Measurements from ENCODE around the gene PKD1L1. TPM values are rescaled to one million over a fixed set of nuclear protein-coding genes. Genes with fewer than 3 reads are reported as not detected.

PKD1L1 gene
- total RNA-seq, 4 donors from 2014 or later, result 0.07 to 1.7 (median 0.98) TPM

DNA sequence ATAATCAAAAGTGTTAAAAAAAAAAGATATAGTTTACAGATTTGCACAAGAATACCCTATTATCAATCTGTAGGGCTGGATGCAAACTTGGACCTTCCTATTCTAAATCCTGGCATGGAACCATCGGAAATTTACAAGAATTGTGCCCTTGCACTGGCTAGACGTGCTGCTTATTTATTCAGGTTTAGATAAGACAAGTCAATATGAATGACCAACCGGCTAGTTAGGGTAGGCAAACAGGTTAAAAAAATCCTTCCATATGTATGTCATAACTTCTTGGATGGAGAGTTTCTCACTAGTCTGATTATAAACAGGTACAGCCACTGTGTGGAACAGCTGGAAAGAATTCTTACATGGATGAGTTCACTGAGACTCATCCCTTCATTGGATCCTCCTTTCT is 41.4 kb downstream of the PKD1L1 start:
- in situ Hi-C loops (cut with MboI; ENCODE audit: low sequenced_read_pairs in 4 of 4), result no loop called here
- no peak overlapping the region for H3K27ac ChIP-seq
- ATAC-seq (no peak), DNase-seq (no peak)
- TF ChIP-seq POLR2A (IDR thresholded peaks at IDR 0.05), result no peak
- TF ChIP-seq, protein P1, sequence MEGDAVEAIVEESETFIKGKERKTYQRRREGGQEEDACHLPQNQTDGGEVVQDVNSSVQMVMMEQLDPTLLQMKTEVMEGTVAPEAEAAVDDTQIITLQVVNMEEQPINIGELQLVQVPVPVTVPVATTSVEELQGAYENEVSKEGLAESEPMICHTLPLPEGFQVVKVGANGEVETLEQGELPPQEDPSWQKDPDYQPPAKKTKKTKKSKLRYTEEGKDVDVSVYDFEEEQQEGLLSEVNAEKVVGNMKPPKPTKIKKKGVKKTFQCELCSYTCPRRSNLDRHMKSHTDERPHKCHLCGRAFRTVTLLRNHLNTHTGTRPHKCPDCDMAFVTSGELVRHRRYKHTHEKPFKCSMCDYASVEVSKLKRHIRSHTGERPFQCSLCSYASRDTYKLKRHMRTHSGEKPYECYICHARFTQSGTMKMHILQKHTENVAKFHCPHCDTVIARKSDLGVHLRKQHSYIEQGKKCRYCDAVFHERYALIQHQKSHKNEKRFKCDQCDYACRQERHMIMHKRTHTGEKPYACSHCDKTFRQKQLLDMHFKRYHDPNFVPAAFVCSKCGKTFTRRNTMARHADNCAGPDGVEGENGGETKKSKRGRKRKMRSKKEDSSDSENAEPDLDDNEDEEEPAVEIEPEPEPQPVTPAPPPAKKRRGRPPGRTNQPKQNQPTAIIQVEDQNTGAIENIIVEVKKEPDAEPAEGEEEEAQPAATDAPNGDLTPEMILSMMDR (IDR thresholded peaks at IDR 0.05 in 4 of 5, conservative IDR thresholded peaks at IDR 0.05 in 1 of 5), result no peak
- H3K9me3 ChIP-seq, result no peaks in the 10 kb centered on the region
- no peaks in the 10 kb centered on the region for H3K36me3 ChIP-seq
- intact Hi-C loops (cut with DNase I; ENCODE audit: low total_unique reads), result no loop called here
- H3K4me3 ChIP-seq, result no peak overlapping the region
- no peaks in the 10 kb centered on the region for H3K27me3 ChIP-seq
- no peaks in the 10 kb centered on the region for H3K4me1 ChIP-seq

DNA sequence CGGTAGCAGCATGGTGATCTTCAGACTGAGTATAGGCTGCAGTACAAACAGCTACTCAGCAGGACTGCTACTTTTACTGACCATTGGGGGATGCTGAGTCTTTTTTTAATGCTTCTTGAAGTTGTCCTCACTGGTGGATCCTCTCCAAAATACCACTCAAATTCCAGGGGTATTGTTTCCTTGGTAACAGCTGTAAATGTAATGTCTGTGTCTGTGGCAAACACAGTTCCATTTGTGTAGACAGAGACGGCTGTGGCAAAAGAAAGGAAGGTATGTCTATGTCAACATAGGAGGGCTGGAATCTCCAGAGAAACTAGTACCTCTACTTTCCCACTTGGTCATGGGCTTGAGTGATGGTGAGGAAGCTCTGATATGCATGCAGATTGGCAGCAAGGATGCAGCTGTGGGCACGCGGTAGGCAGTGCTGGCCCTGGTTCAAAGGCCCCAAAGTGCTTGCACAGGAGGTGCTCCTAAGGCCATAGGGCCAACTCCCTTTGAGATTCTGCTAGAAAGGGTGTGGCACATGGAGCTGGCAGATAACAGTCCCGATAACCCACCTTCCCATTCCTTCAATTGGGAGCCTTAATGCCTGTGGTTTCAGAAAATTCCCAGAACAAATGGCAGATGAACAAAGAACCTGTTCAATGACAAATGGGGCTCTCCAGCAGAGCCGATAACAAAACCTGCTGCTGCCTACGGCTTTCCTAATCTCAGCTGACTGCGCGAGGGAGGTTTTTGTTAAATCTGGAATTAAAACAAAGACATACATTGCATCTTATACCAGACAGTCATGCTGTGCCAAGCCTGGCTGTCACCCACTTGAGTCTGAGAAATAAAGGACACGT is 43.0 kb downstream of the PKD1L1 start:
- ATAC-seq, result no peak
- H3K9me3 ChIP-seq, result no peaks in the 10 kb centered on the region
- H3K4me1 ChIP-seq, result no peaks in the 10 kb centered on the region
- no peak overlapping the region for H3K4me3 ChIP-seq
- intact Hi-C loops (cut with DNase I; ENCODE audit: low total_unique reads) (no loop called here), in situ Hi-C loops (cut with MboI; ENCODE audit: low sequenced_read_pairs in 4 of 4) (no loop called here)
- TF ChIP-seq, protein P1 (IDR thresholded peaks at IDR 0.05 in 4 of 5, conservative IDR thresholded peaks at IDR 0.05 in 1 of 5), result no peak
- TF ChIP-seq POLR2A (IDR thresholded peaks at IDR 0.05), result no peak
- no peaks in the 10 kb centered on the region for H3K36me3 ChIP-seq
- H3K27ac ChIP-seq, result no peak overlapping the region
- H3K27me3 ChIP-seq, result no peaks in the 10 kb centered on the region
- no peak for DNase-seq

DNA sequence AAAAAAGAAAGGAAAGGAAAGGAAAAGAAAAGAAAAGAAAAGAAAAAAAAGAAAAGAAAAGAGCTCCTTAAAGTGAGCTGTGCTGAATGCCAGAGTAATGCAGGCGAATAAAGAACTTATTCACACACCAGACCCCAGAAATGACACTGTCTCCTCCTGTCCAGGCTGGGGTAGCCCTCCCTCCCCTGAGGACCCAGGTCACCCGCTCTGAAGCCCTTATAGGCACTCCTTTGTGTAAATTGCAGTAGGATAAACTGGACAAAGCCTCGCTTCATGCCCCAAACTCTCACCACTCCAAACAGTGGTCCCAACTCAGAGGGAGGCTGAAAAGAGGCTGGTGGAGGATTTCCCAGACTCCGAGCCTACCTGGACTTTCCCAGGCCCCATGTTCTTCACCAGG is 46.3 kb downstream of the PKD1L1 start:
- in situ Hi-C loops (cut with MboI; ENCODE audit: low sequenced_read_pairs in 4 of 4) (no loop called here), intact Hi-C loops (cut with DNase I; ENCODE audit: low total_unique reads) (no loop called here)
- Histone ChIP-seq H3K27ac (no peak overlapping the region), H3K36me3 (no peaks in the 10 kb centered on the region), H3K9me3 (no peaks in the 10 kb centered on the region), H3K4me1 (no peaks in the 10 kb centered on the region), H3K4me3 (no peak overlapping the region), H3K27me3 (no peaks in the 10 kb centered on the region)
- TF ChIP-seq, protein P1 (IDR thresholded peaks at IDR 0.05 in 4 of 5, conservative IDR thresholded peaks at IDR 0.05 in 1 of 5), result no peak
- no peak for TF ChIP-seq POLR2A (IDR thresholded peaks at IDR 0.05)
- no peak for ATAC-seq
- no peak for DNase-seq

DNA sequence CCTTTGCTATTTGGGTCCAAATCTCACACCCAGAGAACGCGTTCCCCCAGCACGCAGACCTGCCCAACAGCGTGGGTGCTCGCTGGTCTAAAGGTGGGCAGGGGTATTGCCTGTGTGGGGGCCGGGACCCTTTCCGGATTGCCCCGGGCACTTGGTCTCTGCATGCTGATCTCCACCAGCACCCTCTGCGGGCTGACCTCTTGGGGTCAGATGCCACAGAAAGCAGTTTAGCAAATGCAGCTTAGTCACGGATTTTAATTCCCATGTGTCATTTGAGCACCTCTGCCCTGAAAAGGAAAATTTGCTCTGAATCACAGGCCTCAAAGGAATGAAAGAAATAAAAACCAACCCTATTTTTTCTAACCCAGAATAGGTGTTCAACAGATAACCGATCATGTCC is 46.7 kb downstream of the PKD1L1 start:
- no peak for ATAC-seq
- in situ Hi-C loops (cut with MboI; ENCODE audit: low sequenced_read_pairs in 4 of 4), result no loop called here
- TF ChIP-seq, protein P1 (IDR thresholded peaks at IDR 0.05 in 4 of 5, conservative IDR thresholded peaks at IDR 0.05 in 1 of 5), result no peak
- TF ChIP-seq POLR2A (IDR thresholded peaks at IDR 0.05), result no peak

More for the DNA sequence above, 46.7 kb downstream of the PKD1L1 start:
- intact Hi-C loops (cut with DNase I; ENCODE audit: low total_unique reads), result no loop called here
- H3K36me3 ChIP-seq, result no peaks in the 10 kb centered on the region
- no peak overlapping the region for H3K27ac ChIP-seq
- no peaks in the 10 kb centered on the region for H3K4me1 ChIP-seq
- H3K27me3 ChIP-seq, result no peaks in the 10 kb centered on the region
- no peak for DNase-seq
- H3K9me3 ChIP-seq, result no peaks in the 10 kb centered on the region
- no peak overlapping the region for H3K4me3 ChIP-seq
